Activated naive CD8-positive, alpha-beta T cell treated with anti-CD3 and anti-CD28 coated beads, Interleukin-2, amount 10 ng/mL, durations not matched to agents 7 days and 5 days (primary cell): ENCODE measurements around the gene AFF3. TPM values are rescaled to one million over a fixed set of nuclear protein-coding genes. Genes with fewer than 3 reads are reported as not detected.

Source experiments
- ATAC-seq: fragments of 150-1000 bp; cut with Tn5 transposase; one replicate; pipeline ENCODE4 v1.10.0; 2021; ENCODE audit warnings: low read depth, moderate library complexity
- POLR2A ChIA-PET: fragments of 350-600 bp; sonication (Branson Sonifier 250); formaldehyde crosslinking; loops from one replicate; lab custom pipeline; 2021; ENCODE audit warnings: antibody characterized with exemption; lab: Charles Lee
- DNase-seq: peaks from one replicate; pipeline ENCODE4 v3.0.0; 2021
- H3K27ac Mint-ChIP-seq: one replicate; pipeline ENCODE4 v1.8.0; 2022; ENCODE audit warnings: mild to moderate bottlenecking, mixed read lengths
- H3K27me3 Mint-ChIP-seq: one replicate; pipeline ENCODE4 v1.8.0; 2022; ENCODE audit warnings: mild to moderate bottlenecking, moderate library complexity, mixed read lengths
- H3K36me3 Mint-ChIP-seq: one replicate; pipeline ENCODE4 v1.8.0; 2021; ENCODE audit warnings: mild to moderate bottlenecking, mixed read lengths
- H3K4me1 Mint-ChIP-seq: one replicate; pipeline ENCODE4 v1.8.0; 2021; ENCODE audit warnings: mixed read lengths
- H3K4me3 Mint-ChIP-seq: one replicate; pipeline ENCODE4 v1.8.0; 2022; ENCODE audit warnings: mild to moderate bottlenecking, moderate library complexity, mixed read lengths
- H3K9me3 Mint-ChIP-seq: one replicate; pipeline ENCODE4 v1.8.0; 2021; ENCODE audit warnings: mixed read lengths
- total RNA-seq, 2 experiments: library from RNA; stranded (reverse); gene quantifications; one replicate each; pipeline ENCODE4 v1.2.3, GENCODE V29; 2021

Gene AFF3
- total RNA-seq, 2 experiments from 2014 or later: 1.8 to 2.2 TPM

GRCh38 chr2:99722476-99722875 lies 419.9 kb downstream of the AFF3 start:
- H3K9me3 Mint-ChIP-seq: no peaks in the 10 kb centered on the region
- no peaks in the 10 kb centered on the region for H3K36me3 Mint-ChIP-seq
- ATAC-seq: no peak
- no peak overlapping the region for H3K27ac Mint-ChIP-seq
- peaks cover 2% of the 10 kb centered on the region for H3K27me3 Mint-ChIP-seq
- no peak for DNase-seq
- H3K4me1 Mint-ChIP-seq: no peaks in the 10 kb centered on the region
- POLR2A ChIA-PET: no interaction called here
- H3K4me3 Mint-ChIP-seq: no peak overlapping the region

DNA sequence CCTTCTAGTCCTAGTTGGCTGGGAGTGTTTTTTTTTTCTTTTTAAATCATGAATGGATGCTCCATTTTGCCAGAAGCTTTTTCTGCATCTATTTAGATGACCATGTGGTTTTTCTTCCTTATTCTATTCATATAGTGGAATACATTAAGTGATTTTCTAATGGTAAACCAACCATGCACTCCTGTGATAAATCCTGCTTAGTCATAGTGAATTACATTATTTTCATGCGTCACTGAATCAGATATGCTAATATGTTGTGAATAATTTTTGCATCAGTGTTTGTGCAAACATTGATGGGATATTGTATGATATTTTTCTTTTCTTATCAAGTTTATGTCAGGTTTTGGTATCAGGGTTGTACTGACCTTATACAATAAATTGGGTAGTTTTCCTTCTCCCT lies 423.3 kb downstream of the AFF3 start:
- Mint-ChIP-seq H3K9me3 (no peaks in the 10 kb centered on the region), H3K36me3 (no peaks in the 10 kb centered on the region), H3K4me3 (no peak overlapping the region), H3K27ac (no peak overlapping the region), H3K4me1 (no peaks in the 10 kb centered on the region), H3K27me3 (peaks cover 7% of the 10 kb centered on the region)
- ATAC-seq: no peak
- DNase-seq: no peak
- POLR2A ChIA-PET: no interaction called here

DNA sequence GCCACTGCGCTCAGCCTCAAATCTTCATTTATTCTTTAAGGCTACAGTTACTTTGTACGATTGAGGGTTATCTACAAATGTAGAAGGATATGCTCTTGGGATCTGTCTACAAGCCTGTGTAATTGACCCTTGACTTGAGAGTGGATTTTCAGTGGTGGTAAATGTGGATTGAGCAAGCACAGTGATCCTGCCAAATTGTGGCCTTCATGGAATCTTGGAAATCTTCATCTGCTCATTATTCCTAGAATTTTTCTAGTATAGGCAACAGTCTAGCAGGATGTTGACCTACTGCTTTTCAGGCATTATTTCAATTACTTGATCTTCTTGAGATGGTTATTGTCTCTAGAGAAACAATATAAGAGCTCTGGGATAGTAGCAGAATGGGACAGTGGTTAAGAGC lies 426.4 kb downstream of the AFF3 start:
- DNase-seq: no peak
- POLR2A ChIA-PET: no interaction called here
- H3K4me3 Mint-ChIP-seq: no peak overlapping the region
- H3K4me1 Mint-ChIP-seq: no peaks in the 10 kb centered on the region
- ATAC-seq: no peak
- H3K36me3 Mint-ChIP-seq: no peaks in the 10 kb centered on the region
- peaks cover 5% of the 10 kb centered on the region for H3K27me3 Mint-ChIP-seq
- no peaks in the 10 kb centered on the region for H3K9me3 Mint-ChIP-seq
- H3K27ac Mint-ChIP-seq: no peak overlapping the region

DNA sequence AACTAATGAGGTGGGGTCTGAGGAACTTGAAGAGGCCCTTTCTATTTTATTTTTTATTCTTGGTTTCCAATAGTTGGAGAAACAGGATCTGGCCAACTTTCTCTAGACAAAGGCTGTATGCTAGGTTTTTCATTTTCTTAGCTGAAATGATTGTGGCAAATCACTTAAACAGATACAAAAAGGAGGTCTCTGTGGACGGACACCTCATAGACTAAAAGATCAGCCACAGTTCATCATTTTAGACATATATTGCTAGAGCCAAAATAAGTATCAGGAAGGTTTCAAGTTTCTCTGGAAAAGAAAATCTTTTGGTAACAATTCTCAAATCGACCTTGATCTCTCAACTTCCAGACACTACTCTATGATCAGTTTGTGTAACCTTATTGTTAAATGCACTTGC lies 428.0 kb downstream of the AFF3 start:
- H3K27ac Mint-ChIP-seq: no peak overlapping the region
- no peak for ATAC-seq
- POLR2A ChIA-PET: no interaction called here
- H3K36me3 Mint-ChIP-seq: no peaks in the 10 kb centered on the region
- H3K4me3 Mint-ChIP-seq: no peak overlapping the region
- no peaks in the 10 kb centered on the region for H3K4me1 Mint-ChIP-seq
- no peak for DNase-seq
- H3K27me3 Mint-ChIP-seq: peaks cover 9% of the 10 kb centered on the region
- H3K9me3 Mint-ChIP-seq: no peaks in the 10 kb centered on the region

DNA sequence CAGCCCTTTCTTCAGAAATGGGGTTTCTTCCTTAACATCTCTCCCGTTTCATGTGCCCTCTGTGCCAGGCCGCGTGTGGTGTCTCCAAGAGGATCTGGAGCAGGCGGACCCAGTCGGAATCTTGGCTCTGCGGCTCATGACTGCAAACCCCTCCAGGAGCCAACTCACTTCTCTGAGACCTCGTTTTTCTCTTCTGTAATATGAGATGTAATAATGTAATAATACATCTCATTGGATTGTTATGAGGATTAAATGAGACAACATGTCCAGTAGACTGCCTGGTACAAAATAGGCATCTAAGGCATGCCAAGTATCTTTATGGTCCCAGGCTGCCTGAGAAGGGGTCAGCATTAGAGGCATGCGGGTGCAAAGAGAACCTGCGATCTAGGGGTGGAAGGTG lies 431.2 kb downstream of the AFF3 start:
- Mint-ChIP-seq H3K9me3 (no peaks in the 10 kb centered on the region), H3K27ac (no peak overlapping the region)

DNA sequence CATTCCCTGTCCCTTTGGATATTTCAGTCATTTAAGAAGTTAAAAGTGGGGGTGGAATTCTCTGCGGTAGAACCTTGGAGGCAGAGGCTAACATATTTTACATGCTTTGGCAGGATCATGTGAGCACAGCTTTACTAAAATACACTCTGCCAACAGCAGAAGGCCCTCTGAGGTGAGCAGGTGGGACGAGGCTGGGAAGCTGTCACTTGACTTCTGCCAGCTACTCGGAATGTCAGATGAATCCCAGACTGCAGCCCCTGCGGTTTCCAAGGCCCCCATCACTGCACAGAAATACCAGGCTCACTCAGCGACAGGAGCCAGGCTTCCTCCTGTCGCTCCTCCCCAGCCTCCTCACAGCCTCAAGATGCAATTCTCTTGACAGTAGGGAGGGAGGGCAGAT lies 431.7 kb downstream of the AFF3 start:
- H3K27me3 Mint-ChIP-seq: peaks cover 14% of the 10 kb centered on the region
- ATAC-seq (no peak), DNase-seq (no peak)
- no peak overlapping the region for H3K27ac Mint-ChIP-seq
- POLR2A ChIA-PET: no interaction called here
- no peak overlapping the region for H3K4me3 Mint-ChIP-seq
- H3K4me1 Mint-ChIP-seq: no peaks in the 10 kb centered on the region
- no peaks in the 10 kb centered on the region for H3K9me3 Mint-ChIP-seq
- no peaks in the 10 kb centered on the region for H3K36me3 Mint-ChIP-seq

More for the DNA sequence above, 431.2 kb downstream of the AFF3 start:
- no peaks in the 10 kb centered on the region for H3K36me3 Mint-ChIP-seq
- POLR2A ChIA-PET: no interaction called here
- H3K27me3 Mint-ChIP-seq: peaks cover 14% of the 10 kb centered on the region
- no peak overlapping the region for H3K4me3 Mint-ChIP-seq
- DNase-seq: no peak
- H3K4me1 Mint-ChIP-seq: no peaks in the 10 kb centered on the region
- ATAC-seq: no peak

DNA sequence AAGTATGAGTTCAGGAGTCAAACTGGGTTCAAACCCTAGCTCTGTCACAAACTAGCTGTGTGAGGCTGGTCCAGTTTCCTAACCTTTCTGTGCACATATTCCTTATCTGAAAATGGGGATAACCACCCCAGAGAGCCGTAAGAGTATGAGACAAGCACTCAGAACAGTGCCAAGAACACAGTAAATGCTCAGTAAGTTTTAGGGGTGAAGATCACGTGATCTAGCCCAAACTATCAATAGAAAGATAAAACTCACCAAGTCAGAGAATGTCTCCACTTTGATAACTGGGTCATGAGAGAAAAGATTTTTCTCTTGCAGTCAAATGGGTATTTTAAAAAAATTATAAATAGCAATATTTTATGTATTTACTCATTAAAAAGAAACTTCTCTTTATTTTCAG lies 433.2 kb downstream of the AFF3 start:
- no peak overlapping the region for H3K27ac Mint-ChIP-seq
- no peaks in the 10 kb centered on the region for H3K9me3 Mint-ChIP-seq
- H3K36me3 Mint-ChIP-seq: no peaks in the 10 kb centered on the region
- DNase-seq (no peak), ATAC-seq (no peak)
- POLR2A ChIA-PET: no interaction called here
- peaks cover 14% of the 10 kb centered on the region for H3K27me3 Mint-ChIP-seq
- H3K4me3 Mint-ChIP-seq: no peak overlapping the region
- no peaks in the 10 kb centered on the region for H3K4me1 Mint-ChIP-seq

- H3K9me3 Mint-ChIP-seq: no peaks in the 10 kb centered on the region
- H3K36me3 Mint-ChIP-seq: no peaks in the 10 kb centered on the region
- DNase-seq: no peak
- H3K27ac Mint-ChIP-seq: no peak overlapping the region
- H3K27me3 Mint-ChIP-seq: peaks cover 18% of the 10 kb centered on the region
- POLR2A ChIA-PET: no interaction called here
- no peak for ATAC-seq
- H3K4me1 Mint-ChIP-seq: no peaks in the 10 kb centered on the region
- H3K4me3 Mint-ChIP-seq: no peak overlapping the region
These were observed 434.2 kb downstream of the AFF3 start for GRCh38 chr2:99708231-99708630.

GRCh38 chr2:99707592-99707991 lies 434.8 kb downstream of the AFF3 start:
- DNase-seq (no peak), ATAC-seq (no peak)
- peaks cover 21% of the 10 kb centered on the region for H3K27me3 Mint-ChIP-seq
- H3K9me3 Mint-ChIP-seq: no peaks in the 10 kb centered on the region
- no peaks in the 10 kb centered on the region for H3K4me1 Mint-ChIP-seq
- H3K27ac Mint-ChIP-seq: no peak overlapping the region
- no peaks in the 10 kb centered on the region for H3K36me3 Mint-ChIP-seq
- H3K4me3 Mint-ChIP-seq: no peak overlapping the region
- POLR2A ChIA-PET: no interaction called here

GRCh38 chr2:99706735-99707134 lies 435.7 kb downstream of the AFF3 start:
- no peaks in the 10 kb centered on the region for H3K9me3 Mint-ChIP-seq
- no peak overlapping the region for H3K4me3 Mint-ChIP-seq
- no peak for DNase-seq
- ATAC-seq: no peak
- no peaks in the 10 kb centered on the region for H3K4me1 Mint-ChIP-seq
- no peak overlapping the region for H3K27ac Mint-ChIP-seq
- peaks cover 27% of the 10 kb centered on the region for H3K27me3 Mint-ChIP-seq
- H3K36me3 Mint-ChIP-seq: no peaks in the 10 kb centered on the region
- POLR2A ChIA-PET: no interaction called here

GRCh38 chr2:99701503-99701902 lies 440.9 kb downstream of the AFF3 start:
- H3K27me3 Mint-ChIP-seq: peaks cover 39% of the 10 kb centered on the region
- H3K9me3 Mint-ChIP-seq: no peaks in the 10 kb centered on the region
- H3K4me1 Mint-ChIP-seq: no peaks in the 10 kb centered on the region
- ATAC-seq (no peak), DNase-seq (no peak)
- no peak overlapping the region for H3K27ac Mint-ChIP-seq
- H3K36me3 Mint-ChIP-seq: no peaks in the 10 kb centered on the region
- no peak overlapping the region for H3K4me3 Mint-ChIP-seq
- POLR2A ChIA-PET: no interaction called here

DNA sequence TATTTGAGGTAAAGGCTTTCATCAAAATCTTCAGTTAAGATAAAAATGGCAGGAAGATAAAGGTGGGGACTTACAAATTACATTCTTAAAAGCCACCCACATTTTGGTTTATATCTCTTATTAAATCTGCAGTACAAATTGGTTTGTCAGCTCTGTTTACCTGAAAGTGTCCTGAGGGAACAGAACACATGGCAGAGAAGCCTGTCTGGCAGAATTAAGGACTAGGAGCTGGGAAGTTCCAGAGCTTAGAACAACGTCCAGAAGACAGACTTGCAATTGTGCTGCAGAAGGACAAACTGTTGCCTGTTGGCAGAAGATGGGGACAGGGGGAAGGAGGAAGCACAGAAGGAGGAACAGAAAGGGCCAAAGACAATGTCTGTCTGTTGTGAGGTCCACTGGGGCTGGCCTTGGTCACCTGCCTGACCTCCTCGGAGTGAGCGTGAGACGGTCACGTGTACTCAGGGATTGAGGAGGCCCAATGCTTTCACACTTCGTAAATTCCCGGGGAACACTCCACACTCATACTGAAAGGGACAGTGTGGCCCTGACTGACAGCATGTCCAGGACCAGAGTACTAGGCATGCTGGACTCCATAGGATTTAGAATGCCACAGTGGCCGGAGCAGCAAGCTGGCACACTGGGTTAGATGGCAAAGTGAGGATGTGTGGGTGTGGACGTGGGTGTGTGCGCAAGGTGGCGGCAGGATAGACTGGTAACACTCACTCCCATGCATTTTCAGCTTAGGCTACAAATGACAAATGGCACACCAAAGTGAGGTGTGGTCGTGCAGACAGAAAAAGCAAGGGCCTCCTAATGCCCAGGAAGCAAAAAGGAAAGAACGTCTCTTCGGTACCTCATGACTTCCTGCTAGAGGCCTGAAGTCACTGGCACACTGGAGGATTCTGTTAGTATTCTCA lies 441.6 kb downstream of the AFF3 start:
- Mint-ChIP-seq H3K36me3 (no peaks in the 10 kb centered on the region), H3K4me3 (no peak overlapping the region), H3K27me3 (peaks cover 39% of the 10 kb centered on the region), H3K9me3 (no peaks in the 10 kb centered on the region), H3K27ac (no peak overlapping the region), H3K4me1 (no peaks in the 10 kb centered on the region)
- DNase-seq (no peak), ATAC-seq (no peak)
- POLR2A ChIA-PET: no interaction called here

DNA sequence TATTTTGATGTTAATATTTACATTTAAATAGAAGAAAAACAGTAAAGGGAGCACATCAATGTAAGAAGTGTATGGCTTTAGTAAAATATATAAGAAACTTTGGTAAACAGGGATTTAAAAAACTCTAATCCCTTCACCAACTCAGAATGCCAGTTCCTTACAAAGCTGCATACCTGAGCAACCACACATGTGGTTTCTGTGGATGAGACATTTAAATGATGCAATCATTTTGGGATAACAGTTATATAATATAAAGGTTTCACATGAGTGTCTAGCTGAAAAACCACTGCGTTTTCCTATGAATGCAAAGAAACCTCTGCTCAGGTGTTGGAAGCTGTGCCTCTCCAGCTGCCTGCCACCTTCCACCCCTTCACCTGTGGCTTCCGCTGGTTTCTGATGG lies 443.5 kb downstream of the AFF3 start:
- H3K9me3 Mint-ChIP-seq: no peaks in the 10 kb centered on the region
- peaks cover 35% of the 10 kb centered on the region for H3K27me3 Mint-ChIP-seq
- H3K4me3 Mint-ChIP-seq: no peak overlapping the region
- DNase-seq: no peak
- H3K36me3 Mint-ChIP-seq: no peaks in the 10 kb centered on the region
- no peaks in the 10 kb centered on the region for H3K4me1 Mint-ChIP-seq
- no peak for ATAC-seq
- POLR2A ChIA-PET: no interaction called here
- H3K27ac Mint-ChIP-seq: no peak overlapping the region

DNA sequence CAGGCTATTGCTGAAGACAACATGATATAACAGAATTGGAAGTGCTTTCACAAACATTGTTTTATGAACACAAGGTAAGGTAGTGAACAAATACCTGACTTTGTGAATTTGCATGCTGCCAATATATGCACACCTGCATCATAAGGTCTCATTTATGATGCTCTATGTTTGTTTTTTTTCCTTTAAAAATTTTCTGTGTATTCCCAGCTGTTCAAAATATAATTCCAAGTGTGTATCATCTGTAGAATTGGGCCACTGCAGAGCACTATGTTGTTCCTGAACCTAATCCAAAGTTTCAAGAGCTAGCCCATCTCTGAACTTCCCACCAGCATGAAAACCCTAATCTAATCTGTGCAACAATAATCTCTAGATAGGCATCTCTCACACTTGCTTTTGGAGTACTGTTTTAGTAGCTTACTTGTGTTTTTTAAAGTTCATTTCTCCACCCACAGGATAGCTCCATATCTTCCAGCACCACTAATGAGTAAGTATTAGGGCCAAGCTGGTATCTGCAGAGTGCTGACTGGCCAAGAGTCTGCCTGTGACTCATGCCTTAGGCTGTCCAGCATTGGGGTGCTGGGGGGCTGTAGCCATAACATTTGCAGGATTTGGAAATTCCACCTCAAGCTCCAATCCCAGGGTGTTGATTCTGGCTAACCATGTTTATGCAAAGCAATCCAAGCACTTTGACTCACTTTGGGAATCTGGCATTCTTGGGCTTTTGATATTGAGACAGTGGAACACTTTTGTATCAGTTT lies 444.4 kb downstream of the AFF3 start:
- H3K27ac Mint-ChIP-seq: no peak overlapping the region
- H3K9me3 Mint-ChIP-seq: no peaks in the 10 kb centered on the region

More for the DNA sequence above, 444.4 kb downstream of the AFF3 start:
- no peaks in the 10 kb centered on the region for H3K4me1 Mint-ChIP-seq
- H3K4me3 Mint-ChIP-seq: no peak overlapping the region
- POLR2A ChIA-PET: no interaction called here
- no peak for ATAC-seq
- no peak for DNase-seq
- H3K27me3 Mint-ChIP-seq: peaks cover 29% of the 10 kb centered on the region
- H3K36me3 Mint-ChIP-seq: no peaks in the 10 kb centered on the region
